ENCODE measurements around the gene SMCO2.

The SMCO2 gene

DNA sequence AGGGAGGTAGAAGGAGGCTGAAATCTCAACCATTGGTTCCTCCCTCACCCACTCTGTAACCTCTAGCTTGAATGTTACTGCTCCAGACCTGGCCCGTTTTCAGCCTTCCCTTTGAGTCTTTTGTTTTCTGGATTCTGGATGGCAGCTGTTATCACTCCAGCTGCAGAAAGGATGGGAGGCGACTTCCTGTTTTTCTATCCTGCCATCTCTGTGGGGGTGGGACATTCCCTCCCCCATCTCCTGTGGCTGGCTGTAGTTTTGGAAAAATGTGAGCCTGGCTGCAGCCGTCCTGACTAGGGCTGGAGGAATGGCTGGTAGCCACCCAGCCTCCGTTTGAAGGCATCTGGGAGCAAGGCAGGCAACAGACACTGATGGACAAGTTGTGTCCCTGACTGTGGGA is 74.5 kb downstream of the SMCO2 start:
- ChIA-PET POLR2A (no interaction called here), CTCF (interaction anchor here (0.9 kb wide), 1 partner anchor 87 kb away, joined by 5 read pairs; no protein-coding TSS in a partner anchor)
- Histone ChIP-seq H3K27ac (ENCODE audit: extremely low read depth, low read depth, low read length) (no peak overlapping the region), H3K4me1 (ENCODE audit: control insufficient read depth, insufficient read depth, low read length) (no peaks in the 10 kb centered on the region), H3K4me3 (ENCODE audit: low read depth, low read length) (no peak overlapping the region), H3K36me3 (ENCODE audit: control insufficient read depth in 2 of 2, insufficient read depth in 1 of 2, low read length in 2 of 2) (no peaks in the 10 kb centered on the region), H3K9me3 (ENCODE audit: control insufficient read depth, insufficient read depth, low read depth, low read length) (no peaks in the 10 kb centered on the region)
- TF ChIP-seq ZNF558 (tag by site-specific recombination; IDR thresholded peaks at IDR 0.05) (no peak), ZNF670 (tag by site-specific recombination; IDR thresholded peaks at IDR 0.05; ENCODE audit: low read depth) (no peak), GLI2 (tag by site-specific recombination; IDR thresholded peaks at IDR 0.05; ENCODE audit: borderline replicate concordance, low read depth) (no peak), ZNF302 (tag by site-specific recombination; IDR thresholded peaks at IDR 0.05; ENCODE audit: low read depth) (no peak), ZNF768 (tag by site-specific recombination; IDR thresholded peaks at IDR 0.05) (no peak), SALL2 (tag by site-specific recombination; IDR thresholded peaks at IDR 0.05; ENCODE audit: borderline replicate concordance) (no peak), ZNF146 (tag by site-specific recombination; IDR thresholded peaks at IDR 0.05) (no peak), ZNF292 (tag by site-specific recombination; IDR thresholded peaks at IDR 0.05; ENCODE audit: borderline replicate concordance, low read depth) (no peak), ZNF280C (tag by site-specific recombination; IDR thresholded peaks at IDR 0.05) (no peak), ZNF585B (tag by site-specific recombination; IDR thresholded peaks at IDR 0.05) (no peak), EGR2 (tag by site-specific recombination; IDR thresholded peaks at IDR 0.05; ENCODE audit: low read depth) (no peak)
- TF ChIP-seq, protein P1, sequence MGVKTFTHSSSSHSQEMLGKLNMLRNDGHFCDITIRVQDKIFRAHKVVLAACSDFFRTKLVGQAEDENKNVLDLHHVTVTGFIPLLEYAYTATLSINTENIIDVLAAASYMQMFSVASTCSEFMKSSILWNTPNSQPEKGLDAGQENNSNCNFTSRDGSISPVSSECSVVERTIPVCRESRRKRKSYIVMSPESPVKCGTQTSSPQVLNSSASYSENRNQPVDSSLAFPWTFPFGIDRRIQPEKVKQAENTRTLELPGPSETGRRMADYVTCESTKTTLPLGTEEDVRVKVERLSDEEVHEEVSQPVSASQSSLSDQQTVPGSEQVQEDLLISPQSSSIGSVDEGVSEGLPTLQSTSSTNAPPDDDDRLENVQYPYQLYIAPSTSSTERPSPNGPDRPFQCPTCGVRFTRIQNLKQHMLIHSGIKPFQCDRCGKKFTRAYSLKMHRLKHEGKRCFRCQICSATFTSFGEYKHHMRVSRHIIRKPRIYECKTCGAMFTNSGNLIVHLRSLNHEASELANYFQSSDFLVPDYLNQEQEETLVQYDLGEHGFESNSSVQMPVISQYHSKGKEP (tag by site-specific recombination; IDR thresholded peaks at IDR 0.05): no peak

- Histone ChIP-seq H3K4me1 (ENCODE audit: control insufficient read depth, insufficient read depth, low read length) (no peaks in the 10 kb centered on the region), H3K36me3 (ENCODE audit: control insufficient read depth in 2 of 2, insufficient read depth in 1 of 2, low read length in 2 of 2) (no peaks in the 10 kb centered on the region), H3K27ac (ENCODE audit: extremely low read depth, low read depth, low read length) (no peak overlapping the region), H3K9me3 (ENCODE audit: control insufficient read depth, insufficient read depth, low read depth, low read length) (no peaks in the 10 kb centered on the region), H3K4me3 (ENCODE audit: low read depth, low read length) (no peak overlapping the region)
- POLR2A ChIA-PET: no interaction called here
- TF ChIP-seq ZNF626 (tag by site-specific recombination; IDR thresholded peaks at IDR 0.05) (no peak), ZNF266 (tag by site-specific recombination; IDR thresholded peaks at IDR 0.05; ENCODE audit: low read depth) (no peak), ZNF610 (tag by site-specific recombination; IDR thresholded peaks at IDR 0.05; ENCODE audit: borderline replicate concordance) (no peak)
- TF ChIP-seq, protein P2, sequence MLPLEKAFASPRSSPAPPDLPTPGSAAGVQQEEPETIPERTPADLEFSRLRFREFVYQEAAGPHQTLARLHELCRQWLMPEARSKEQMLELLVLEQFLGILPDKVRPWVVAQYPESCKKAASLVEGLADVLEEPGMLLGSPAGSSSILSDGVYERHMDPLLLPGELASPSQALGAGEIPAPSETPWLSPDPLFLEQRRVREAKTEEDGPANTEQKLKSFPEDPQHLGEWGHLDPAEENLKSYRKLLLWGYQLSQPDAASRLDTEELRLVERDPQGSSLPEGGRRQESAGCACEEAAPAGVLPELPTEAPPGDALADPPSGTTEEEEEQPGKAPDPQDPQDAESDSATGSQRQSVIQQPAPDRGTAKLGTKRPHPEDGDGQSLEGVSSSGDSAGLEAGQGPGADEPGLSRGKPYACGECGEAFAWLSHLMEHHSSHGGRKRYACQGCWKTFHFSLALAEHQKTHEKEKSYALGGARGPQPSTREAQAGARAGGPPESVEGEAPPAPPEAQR (tag by site-specific recombination; IDR thresholded peaks at IDR 0.05): no peak
- CTCF ChIA-PET: no interaction called here
Measured at GRCh38 chr12:27521981-27522380, 75.4 kb downstream of the SMCO2 start.

GRCh38 chr12:27523305-27523641 is 76.7 kb downstream of the SMCO2 start:
- TF ChIP-seq ZNF692 (tag by site-specific recombination; IDR thresholded peaks at IDR 0.05) (0 out of 2 replicates have a peak, but pooled peaks have one; percentile 9), ZSCAN4 (tag by site-specific recombination; IDR thresholded peaks at IDR 0.05) (peak; percentile 68; the same call in 1 of the 2 replicates), ZBTB20 (tag by site-specific recombination; IDR thresholded peaks at IDR 0.05) (no peak), IKZF3 (tag by site-specific recombination; IDR thresholded peaks at IDR 0.05) (no peak), SCRT2 (tag by site-specific recombination; IDR thresholded peaks at IDR 0.05) (peak; percentile 23; the same call in 1 of the 2 replicates)
- TF ChIP-seq, protein P3, sequence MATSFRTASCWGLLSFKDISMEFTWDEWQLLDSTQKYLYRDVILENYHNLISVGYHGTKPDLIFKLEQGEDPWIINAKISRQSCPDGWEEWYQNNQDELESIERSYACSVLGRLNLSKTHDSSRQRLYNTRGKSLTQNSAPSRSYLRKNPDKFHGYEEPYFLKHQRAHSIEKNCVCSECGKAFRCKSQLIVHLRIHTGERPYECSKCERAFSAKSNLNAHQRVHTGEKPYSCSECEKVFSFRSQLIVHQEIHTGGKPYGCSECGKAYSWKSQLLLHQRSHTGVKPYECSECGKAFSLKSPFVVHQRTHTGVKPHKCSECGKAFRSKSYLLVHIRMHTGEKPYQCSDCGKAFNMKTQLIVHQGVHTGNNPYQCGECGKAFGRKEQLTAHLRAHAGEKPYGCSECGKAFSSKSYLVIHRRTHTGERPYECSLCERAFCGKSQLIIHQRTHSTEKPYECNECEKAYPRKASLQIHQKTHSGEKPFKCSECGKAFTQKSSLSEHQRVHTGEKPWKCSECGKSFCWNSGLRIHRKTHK (tag by site-specific recombination; IDR thresholded peaks at IDR 0.05): no peak

More at GRCh38 chr12:27523305-27523641, 76.7 kb downstream of the SMCO2 start:
- ChIA-PET CTCF (interaction anchor here (0.6 to 1.3 kb wide), 2 partner anchors 9 to 86 kb away, joined by 3 to 5 read pairs; no protein-coding TSS in a partner anchor), POLR2A (interaction anchor here (0.9 to 2.2 kb wide), 6 partner anchors 10 to 51 kb away, joined by 3 to 16 read pairs (median 7); no protein-coding TSS in a partner anchor)
- Histone ChIP-seq H3K9me3 (ENCODE audit: control insufficient read depth, insufficient read depth, low read depth, low read length) (no peaks in the 10 kb centered on the region), H3K4me1 (ENCODE audit: control insufficient read depth, insufficient read depth, low read length) (no peaks in the 10 kb centered on the region), H3K27ac (ENCODE audit: extremely low read depth, low read depth, low read length) (peak overlapping the region; percentile 48; the same call in 1 of the 2 replicates), H3K4me3 (ENCODE audit: low read depth, low read length) (peak overlapping the region; percentile 45), H3K36me3 (ENCODE audit: control insufficient read depth in 2 of 2, insufficient read depth in 1 of 2, low read length in 2 of 2) (no peaks in the 10 kb centered on the region)

All from HEK293 (cell line).